ENCODE data around the gene GNE.

Gene GNE

DNA sequence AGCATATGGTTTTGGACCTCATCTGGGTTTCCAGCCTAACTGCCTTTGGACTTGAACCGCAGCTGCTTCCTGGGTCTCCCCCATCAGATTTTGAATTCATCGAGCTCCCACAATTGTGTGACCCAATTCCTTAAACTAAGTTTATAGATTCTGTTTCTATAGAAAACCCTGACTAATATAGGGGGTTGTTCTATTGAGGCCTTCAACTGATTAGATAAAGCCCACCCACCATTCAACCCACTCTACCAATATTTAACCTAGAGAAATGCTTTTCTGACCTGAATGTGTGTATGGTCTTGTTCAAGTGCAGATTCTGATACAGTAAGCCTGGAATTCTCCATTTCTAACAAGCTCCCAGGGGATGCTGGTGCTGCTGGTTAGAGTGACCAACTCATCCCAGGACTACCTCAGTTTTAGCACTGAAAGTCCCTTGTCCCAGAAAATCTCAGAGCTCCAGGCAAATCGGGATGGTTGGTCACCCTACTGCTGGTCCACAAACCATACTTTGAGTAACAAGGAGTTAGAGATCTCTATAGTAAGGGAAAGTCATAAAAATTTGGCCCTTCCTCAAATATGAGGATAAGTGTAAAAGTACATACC is 31.7 kb upstream of the GNE start:
- no peak for ATAC-seq
- no peak for TF ChIP-seq GLIS3 (CRISPR knock-in tag; IDR thresholded peaks at IDR 0.05)
- TF ChIP-seq, protein P1, sequence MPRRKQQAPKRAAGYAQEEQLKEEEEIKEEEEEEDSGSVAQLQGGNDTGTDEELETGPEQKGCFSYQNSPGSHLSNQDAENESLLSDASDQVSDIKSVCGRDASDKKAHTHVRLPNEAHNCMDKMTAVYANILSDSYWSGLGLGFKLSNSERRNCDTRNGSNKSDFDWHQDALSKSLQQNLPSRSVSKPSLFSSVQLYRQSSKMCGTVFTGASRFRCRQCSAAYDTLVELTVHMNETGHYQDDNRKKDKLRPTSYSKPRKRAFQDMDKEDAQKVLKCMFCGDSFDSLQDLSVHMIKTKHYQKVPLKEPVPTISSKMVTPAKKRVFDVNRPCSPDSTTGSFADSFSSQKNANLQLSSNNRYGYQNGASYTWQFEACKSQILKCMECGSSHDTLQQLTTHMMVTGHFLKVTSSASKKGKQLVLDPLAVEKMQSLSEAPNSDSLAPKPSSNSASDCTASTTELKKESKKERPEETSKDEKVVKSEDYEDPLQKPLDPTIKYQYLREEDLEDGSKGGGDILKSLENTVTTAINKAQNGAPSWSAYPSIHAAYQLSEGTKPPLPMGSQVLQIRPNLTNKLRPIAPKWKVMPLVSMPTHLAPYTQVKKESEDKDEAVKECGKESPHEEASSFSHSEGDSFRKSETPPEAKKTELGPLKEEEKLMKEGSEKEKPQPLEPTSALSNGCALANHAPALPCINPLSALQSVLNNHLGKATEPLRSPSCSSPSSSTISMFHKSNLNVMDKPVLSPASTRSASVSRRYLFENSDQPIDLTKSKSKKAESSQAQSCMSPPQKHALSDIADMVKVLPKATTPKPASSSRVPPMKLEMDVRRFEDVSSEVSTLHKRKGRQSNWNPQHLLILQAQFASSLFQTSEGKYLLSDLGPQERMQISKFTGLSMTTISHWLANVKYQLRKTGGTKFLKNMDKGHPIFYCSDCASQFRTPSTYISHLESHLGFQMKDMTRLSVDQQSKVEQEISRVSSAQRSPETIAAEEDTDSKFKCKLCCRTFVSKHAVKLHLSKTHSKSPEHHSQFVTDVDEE (CRISPR knock-in tag; IDR thresholded peaks at IDR 0.05): no peak
- no peak for TF ChIP-seq ZNF8 (CRISPR knock-in tag; IDR thresholded peaks at IDR 0.05)
- no peak for TF ChIP-seq SNAI2 (CRISPR knock-in tag; IDR thresholded peaks at IDR 0.05)

DNA sequence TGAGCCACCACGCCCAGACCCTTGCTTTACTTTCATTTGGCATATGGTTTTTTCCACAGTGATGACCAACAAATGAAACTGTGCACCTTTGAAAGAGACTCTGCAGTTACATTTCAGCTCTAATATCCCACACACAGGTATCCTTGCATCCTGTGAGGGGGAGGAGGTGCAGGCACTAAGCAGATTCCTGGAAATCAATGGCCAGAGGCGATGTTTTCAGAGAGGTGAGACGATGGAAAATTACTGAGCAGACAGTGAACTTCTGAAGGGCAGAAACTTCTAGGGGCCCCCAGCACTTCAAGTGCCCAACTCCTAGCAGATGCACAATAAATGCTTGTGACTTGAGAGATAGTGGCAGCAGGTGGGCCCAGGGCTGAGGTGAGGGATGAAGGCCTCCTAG is 29.8 kb upstream of the GNE start:
- TF ChIP-seq ESRRG (CRISPR knock-in tag; IDR thresholded peaks at IDR 0.05) (no peak), ZNF565 (CRISPR knock-in tag; conservative IDR thresholded peaks at IDR 0.05; ENCODE audit: low read depth) (no peak), ZFP3 (CRISPR knock-in tag; IDR thresholded peaks at IDR 0.05) (no peak), CSDC2 (CRISPR knock-in tag; IDR thresholded peaks at IDR 0.05) (no peak), ISL1 (CRISPR knock-in tag; IDR thresholded peaks at IDR 0.05) (no peak), ZNF8 (CRISPR knock-in tag; IDR thresholded peaks at IDR 0.05) (no peak), BACH2 (CRISPR knock-in tag; IDR thresholded peaks at IDR 0.05; ENCODE audit: borderline replicate concordance) (no peak), PPARA (CRISPR knock-in tag; IDR thresholded peaks at IDR 0.05; ENCODE audit: borderline replicate concordance) (no peak), ZC3H10 (CRISPR knock-in tag; IDR thresholded peaks at IDR 0.05) (no peak), TCF4 (CRISPR knock-in tag; IDR thresholded peaks at IDR 0.05; ENCODE audit: borderline replicate concordance) (no peak), SNAI2 (CRISPR knock-in tag; IDR thresholded peaks at IDR 0.05) (no peak)
- TF ChIP-seq, protein P2, sequence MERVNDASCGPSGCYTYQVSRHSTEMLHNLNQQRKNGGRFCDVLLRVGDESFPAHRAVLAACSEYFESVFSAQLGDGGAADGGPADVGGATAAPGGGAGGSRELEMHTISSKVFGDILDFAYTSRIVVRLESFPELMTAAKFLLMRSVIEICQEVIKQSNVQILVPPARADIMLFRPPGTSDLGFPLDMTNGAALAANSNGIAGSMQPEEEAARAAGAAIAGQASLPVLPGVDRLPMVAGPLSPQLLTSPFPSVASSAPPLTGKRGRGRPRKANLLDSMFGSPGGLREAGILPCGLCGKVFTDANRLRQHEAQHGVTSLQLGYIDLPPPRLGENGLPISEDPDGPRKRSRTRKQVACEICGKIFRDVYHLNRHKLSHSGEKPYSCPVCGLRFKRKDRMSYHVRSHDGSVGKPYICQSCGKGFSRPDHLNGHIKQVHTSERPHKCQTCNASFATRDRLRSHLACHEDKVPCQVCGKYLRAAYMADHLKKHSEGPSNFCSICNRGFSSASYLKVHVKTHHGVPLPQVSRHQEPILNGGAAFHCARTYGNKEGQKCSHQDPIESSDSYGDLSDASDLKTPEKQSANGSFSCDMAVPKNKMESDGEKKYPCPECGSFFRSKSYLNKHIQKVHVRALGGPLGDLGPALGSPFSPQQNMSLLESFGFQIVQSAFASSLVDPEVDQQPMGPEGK (CRISPR knock-in tag; IDR thresholded peaks at IDR 0.05; ENCODE audit: borderline replicate concordance): no peak
- TF ChIP-seq, protein P3, sequence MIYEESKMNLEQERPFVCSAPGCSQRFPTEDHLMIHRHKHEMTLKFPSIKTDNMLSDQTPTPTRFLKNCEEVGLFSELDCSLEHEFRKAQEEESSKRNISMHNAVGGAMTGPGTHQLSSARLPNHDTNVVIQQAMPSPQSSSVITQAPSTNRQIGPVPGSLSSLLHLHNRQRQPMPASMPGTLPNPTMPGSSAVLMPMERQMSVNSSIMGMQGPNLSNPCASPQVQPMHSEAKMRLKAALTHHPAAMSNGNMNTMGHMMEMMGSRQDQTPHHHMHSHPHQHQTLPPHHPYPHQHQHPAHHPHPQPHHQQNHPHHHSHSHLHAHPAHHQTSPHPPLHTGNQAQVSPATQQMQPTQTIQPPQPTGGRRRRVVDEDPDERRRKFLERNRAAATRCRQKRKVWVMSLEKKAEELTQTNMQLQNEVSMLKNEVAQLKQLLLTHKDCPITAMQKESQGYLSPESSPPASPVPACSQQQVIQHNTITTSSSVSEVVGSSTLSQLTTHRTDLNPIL (CRISPR knock-in tag; IDR thresholded peaks at IDR 0.05; ENCODE audit: low read depth): no peak
- no peak for ATAC-seq

DNA sequence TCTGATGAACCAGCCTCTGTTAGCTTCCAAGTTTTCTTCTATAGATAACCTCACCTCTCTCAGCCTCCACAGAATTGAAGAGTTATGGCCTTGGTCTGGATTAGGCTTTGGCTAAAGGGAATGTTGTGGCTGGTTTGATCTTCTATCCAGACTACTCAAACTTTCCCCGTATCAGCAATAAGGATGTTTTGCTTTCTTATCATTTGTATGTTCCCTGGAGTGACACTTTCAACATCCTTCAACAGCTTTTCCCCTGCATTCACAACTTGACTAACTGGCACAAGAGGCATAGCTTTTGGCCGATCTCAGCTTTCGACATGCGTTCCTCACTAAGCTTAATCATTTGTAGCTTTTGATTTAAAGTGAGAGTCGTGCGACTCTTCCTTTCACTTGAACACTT is 28.1 kb upstream of the GNE start:
- TF ChIP-seq PPARA (CRISPR knock-in tag; IDR thresholded peaks at IDR 0.05; ENCODE audit: borderline replicate concordance): no peak
- TF ChIP-seq, protein P1 (CRISPR knock-in tag; IDR thresholded peaks at IDR 0.05): no peak
- TF ChIP-seq, protein P4, sequence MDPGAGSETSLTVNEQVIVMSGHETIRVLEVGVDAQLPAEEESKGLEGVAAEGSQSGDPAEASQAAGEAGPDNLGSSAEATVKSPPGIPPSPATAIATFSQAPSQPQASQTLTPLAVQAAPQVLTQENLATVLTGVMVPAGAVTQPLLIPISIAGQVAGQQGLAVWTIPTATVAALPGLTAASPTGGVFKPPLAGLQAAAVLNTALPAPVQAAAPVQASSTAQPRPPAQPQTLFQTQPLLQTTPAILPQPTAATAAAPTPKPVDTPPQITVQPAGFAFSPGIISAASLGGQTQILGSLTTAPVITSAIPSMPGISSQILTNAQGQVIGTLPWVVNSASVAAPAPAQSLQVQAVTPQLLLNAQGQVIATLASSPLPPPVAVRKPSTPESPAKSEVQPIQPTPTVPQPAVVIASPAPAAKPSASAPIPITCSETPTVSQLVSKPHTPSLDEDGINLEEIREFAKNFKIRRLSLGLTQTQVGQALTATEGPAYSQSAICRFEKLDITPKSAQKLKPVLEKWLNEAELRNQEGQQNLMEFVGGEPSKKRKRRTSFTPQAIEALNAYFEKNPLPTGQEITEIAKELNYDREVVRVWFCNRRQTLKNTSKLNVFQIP (CRISPR knock-in tag; IDR thresholded peaks at IDR 0.05; ENCODE audit: borderline replicate concordance, low read depth): no peak
- ATAC-seq: no peak

DNA sequence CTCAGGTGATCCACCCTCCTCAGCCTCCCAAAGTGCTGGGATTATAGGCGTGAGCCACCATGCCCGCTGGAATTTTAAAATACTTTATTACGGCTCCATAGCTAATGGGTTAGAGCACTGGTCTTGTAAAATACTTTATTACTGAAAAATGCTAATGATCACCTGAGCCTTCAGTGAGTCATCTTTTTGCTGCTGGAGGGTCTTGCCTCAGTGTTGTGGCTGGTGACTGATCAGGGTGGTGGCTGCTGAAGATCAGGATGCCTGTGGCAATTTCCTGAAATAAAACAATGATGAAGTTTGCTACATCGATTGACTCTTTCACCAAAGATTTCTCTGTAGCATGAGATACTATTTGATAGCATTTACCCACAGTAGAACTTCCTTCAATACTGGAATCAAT is 26.0 kb upstream of the GNE start:
- no peak for ATAC-seq
- TF ChIP-seq TCF4 (CRISPR knock-in tag; IDR thresholded peaks at IDR 0.05; ENCODE audit: borderline replicate concordance) (no peak), ARNTL (CRISPR knock-in tag; IDR thresholded peaks at IDR 0.05; ENCODE audit: borderline replicate concordance, low read depth) (no peak), ZFP30 (CRISPR knock-in tag; IDR thresholded peaks at IDR 0.05) (no peak), CSDC2 (CRISPR knock-in tag; IDR thresholded peaks at IDR 0.05) (no peak), ZC3H10 (CRISPR knock-in tag; IDR thresholded peaks at IDR 0.05) (no peak), BACH2 (CRISPR knock-in tag; IDR thresholded peaks at IDR 0.05; ENCODE audit: borderline replicate concordance) (no peak), PPARA (CRISPR knock-in tag; IDR thresholded peaks at IDR 0.05; ENCODE audit: borderline replicate concordance) (no peak), ZNF565 (CRISPR knock-in tag; conservative IDR thresholded peaks at IDR 0.05; ENCODE audit: low read depth) (no peak), SNAI2 (CRISPR knock-in tag; IDR thresholded peaks at IDR 0.05) (no peak), ISL1 (CRISPR knock-in tag; IDR thresholded peaks at IDR 0.05) (no peak), ZNF70 (CRISPR knock-in tag; IDR thresholded peaks at IDR 0.05) (no peak), ZFP3 (CRISPR knock-in tag; IDR thresholded peaks at IDR 0.05) (no peak)
- TF ChIP-seq, protein P3 (CRISPR knock-in tag; IDR thresholded peaks at IDR 0.05; ENCODE audit: low read depth): no peak
- TF ChIP-seq, protein P1 (CRISPR knock-in tag; IDR thresholded peaks at IDR 0.05): no peak

Measured in SK-N-SH treated with all-trans-retinoic acid at 6 μM for 48 hours (cell line).